HCT116 (cell line): ENCODE measurements around the gene PWP2.
"Not testable (repeated sequence)": the region's sequence is repeated elsewhere in the genome, so short reads cannot be mapped to it uniquely, and the experiment has no call there.

Experiments used
- CTCF ChIP-seq, 3 experiments: fragments of 200-600 bp in 1 of 3; sonication (generic) in 1 of 3; IDR thresholded peaks in 2 of 3; conservative IDR thresholded peaks in 1 of 3; 2 replicates each; pipeline ENCODE4 v1.5.1; 2012 to 2017; ENCODE audit warnings: low read depth in 2 of 3, low read length in 2 of 3, antibody characterized with exemption in 1 of 3, borderline replicate concordance in 1 of 3, control low read depth in 1 of 3, mild to moderate bottlenecking in 1 of 3, mixed read lengths in 1 of 3, mixed run types in 1 of 3, moderate library complexity in 1 of 3; ENCODE audit not compliant: insufficient read depth in 1 of 3
- EZH2 ChIP-seq: fragments of 200-600 bp; sonication (generic); IDR thresholded peaks from 2 replicates; pipeline ENCODE4 v1.6.1; 2017; ENCODE audit warnings: antibody characterized with exemption, mixed run types
- JUND ChIP-seq: IDR thresholded peaks from 2 replicates; pipeline ENCODE4 v1.6.1; 2012
- POLR2A ChIP-seq: IDR thresholded peaks from 2 replicates; pipeline ENCODE4 v1.7.0; 2011; ENCODE audit warnings: borderline replicate concordance; ENCODE audit not compliant: insufficient read depth, insufficient read length; ENCODE audit errors: extremely low read depth
- POLR2AphosphoS5 ChIP-seq: IDR thresholded peaks from 2 replicates; pipeline ENCODE4 v1.6.1; 2011; ENCODE audit warnings: mild to moderate bottlenecking, low read depth, low read length, moderate library complexity
- YY1 ChIP-seq: IDR thresholded peaks from 2 replicates; pipeline ENCODE4 v1.6.1; 2011; ENCODE audit warnings: low read length, low read depth, moderate library complexity, mild to moderate bottlenecking; ENCODE audit not compliant: insufficient replicate concordance; ENCODE audit errors: extremely low read depth
- ZBTB33 ChIP-seq: IDR thresholded peaks from 2 replicates; pipeline ENCODE4 v1.6.1; 2011; ENCODE audit warnings: mild to moderate bottlenecking, low read length, moderate library complexity; ENCODE audit not compliant: insufficient replicate concordance; ENCODE audit errors: extremely low read depth
- TF ChIP-seq, protein P1 (sequence below): IDR thresholded peaks from 2 replicates; pipeline ENCODE4 v1.6.1; 2012; ENCODE audit warnings: low read depth

GRCh38 chr21:44176127-44176526 is 68.9 kb downstream of the PWP2 start:
- TF ChIP-seq POLR2AphosphoS5; JUND; CTCF (IDR thresholded peaks at IDR 0.05 in 2 of 3, conservative IDR thresholded peaks at IDR 0.05 in 1 of 3; ENCODE audit: borderline replicate concordance in 1 of 3, insufficient read depth in 1 of 3, low read depth in 2 of 3, low read length in 2 of 3); EZH2; ZBTB33; POLR2A; YY1: not testable (repeated sequence)
- TF ChIP-seq, protein P1, sequence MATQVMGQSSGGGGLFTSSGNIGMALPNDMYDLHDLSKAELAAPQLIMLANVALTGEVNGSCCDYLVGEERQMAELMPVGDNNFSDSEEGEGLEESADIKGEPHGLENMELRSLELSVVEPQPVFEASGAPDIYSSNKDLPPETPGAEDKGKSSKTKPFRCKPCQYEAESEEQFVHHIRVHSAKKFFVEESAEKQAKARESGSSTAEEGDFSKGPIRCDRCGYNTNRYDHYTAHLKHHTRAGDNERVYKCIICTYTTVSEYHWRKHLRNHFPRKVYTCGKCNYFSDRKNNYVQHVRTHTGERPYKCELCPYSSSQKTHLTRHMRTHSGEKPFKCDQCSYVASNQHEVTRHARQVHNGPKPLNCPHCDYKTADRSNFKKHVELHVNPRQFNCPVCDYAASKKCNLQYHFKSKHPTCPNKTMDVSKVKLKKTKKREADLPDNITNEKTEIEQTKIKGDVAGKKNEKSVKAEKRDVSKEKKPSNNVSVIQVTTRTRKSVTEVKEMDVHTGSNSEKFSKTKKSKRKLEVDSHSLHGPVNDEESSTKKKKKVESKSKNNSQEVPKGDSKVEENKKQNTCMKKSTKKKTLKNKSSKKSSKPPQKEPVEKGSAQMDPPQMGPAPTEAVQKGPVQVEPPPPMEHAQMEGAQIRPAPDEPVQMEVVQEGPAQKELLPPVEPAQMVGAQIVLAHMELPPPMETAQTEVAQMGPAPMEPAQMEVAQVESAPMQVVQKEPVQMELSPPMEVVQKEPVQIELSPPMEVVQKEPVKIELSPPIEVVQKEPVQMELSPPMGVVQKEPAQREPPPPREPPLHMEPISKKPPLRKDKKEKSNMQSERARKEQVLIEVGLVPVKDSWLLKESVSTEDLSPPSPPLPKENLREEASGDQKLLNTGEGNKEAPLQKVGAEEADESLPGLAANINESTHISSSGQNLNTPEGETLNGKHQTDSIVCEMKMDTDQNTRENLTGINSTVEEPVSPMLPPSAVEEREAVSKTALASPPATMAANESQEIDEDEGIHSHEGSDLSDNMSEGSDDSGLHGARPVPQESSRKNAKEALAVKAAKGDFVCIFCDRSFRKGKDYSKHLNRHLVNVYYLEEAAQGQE, result not testable (repeated sequence)
